Trophoblast cell (in vitro differentiated cells and primary cell): ENCODE results near the gene METAP2.

ENCODE experiments used
- DNase-seq, 2 donors: peaks; one replicate each; pipeline ENCODE4 v3.0.0-alpha.2; 2016
- H2AFZ ChIP-seq: 2 replicates; pipeline ENCODE4 v1.6.1; 2013; ENCODE audit warnings: low read length, moderate library complexity, mild to moderate bottlenecking; ENCODE audit not compliant: insufficient read depth, poor library complexity
- H2AK5ac ChIP-seq: 2 replicates; pipeline ENCODE4 v1.6.1; 2013; ENCODE audit warnings: mild to moderate bottlenecking, low read length
- H2BK120ac ChIP-seq: 2 replicates; pipeline ENCODE4 v1.6.1; 2013; ENCODE audit warnings: low read length, mild to moderate bottlenecking, moderate library complexity; ENCODE audit not compliant: insufficient read depth, poor library complexity
- H2BK12ac ChIP-seq: 2 replicates; pipeline ENCODE4 v1.6.1; 2013; ENCODE audit warnings: mild to moderate bottlenecking, low read length, moderate library complexity
- H2BK5ac ChIP-seq: 2 replicates; pipeline ENCODE4 v1.6.1; 2013; ENCODE audit warnings: low read length, low read depth, moderate library complexity, mild to moderate bottlenecking; ENCODE audit not compliant: poor library complexity
- H3K14ac ChIP-seq: 2 replicates; pipeline ENCODE4 v1.6.1; 2013; ENCODE audit warnings: mild to moderate bottlenecking, low read length
- H3K18ac ChIP-seq: 2 replicates; pipeline ENCODE4 v1.6.1; 2013; ENCODE audit warnings: mild to moderate bottlenecking, low read length
- H3K23ac ChIP-seq: 2 replicates; pipeline ENCODE4 v1.6.1; 2013; ENCODE audit warnings: low read length
- H3K27ac ChIP-seq: 2 replicates; pipeline ENCODE4 v1.5.1; 2013; ENCODE audit warnings: low read depth, mild to moderate bottlenecking, inconsistent platforms, low read length, moderate library complexity
- H3K27me3 ChIP-seq: 2 replicates; pipeline ENCODE4 v1.6.1; 2013; ENCODE audit warnings: inconsistent platforms, mild to moderate bottlenecking, low read length, moderate library complexity; ENCODE audit not compliant: insufficient read depth
- H3K36me3 ChIP-seq, 2 experiments: 1 replicate in 1 of 2; 2 replicates in 1 of 2; pipeline ENCODE4 v1.6.1; 2013; ENCODE audit warnings: low read length in 2 of 2, mild to moderate bottlenecking in 2 of 2, moderate library complexity in 1 of 2; ENCODE audit not compliant: insufficient read depth in 2 of 2, control insufficient read depth in 1 of 2
- H3K4ac ChIP-seq: 2 replicates; pipeline ENCODE4 v1.6.1; 2013; ENCODE audit warnings: low read depth, mild to moderate bottlenecking, low read length, moderate library complexity
- H3K4me1 ChIP-seq, 2 experiments: 1 replicate in 1 of 2; 2 replicates in 1 of 2; pipeline ENCODE4 v1.6.1; 2013; ENCODE audit warnings: low read length in 2 of 2, mild to moderate bottlenecking in 2 of 2, moderate library complexity in 1 of 2; ENCODE audit not compliant: insufficient read depth in 2 of 2, control insufficient read depth in 1 of 2
- H3K4me2 ChIP-seq: 2 replicates; pipeline ENCODE4 v1.6.1; 2013; ENCODE audit warnings: inconsistent platforms, mild to moderate bottlenecking, low read length, moderate library complexity
- H3K4me3 ChIP-seq: 2 replicates; pipeline ENCODE4 v1.5.1; 2013; ENCODE audit warnings: mild to moderate bottlenecking, low read depth, low read length, inconsistent platforms
- H3K79me1 ChIP-seq: one replicate; pipeline ENCODE4 v1.6.1; 2013; ENCODE audit warnings: low read length
- H3K79me2 ChIP-seq: 2 replicates; pipeline ENCODE4 v1.6.1; 2013; ENCODE audit warnings: low read length, mild to moderate bottlenecking; ENCODE audit not compliant: control insufficient read depth, insufficient read depth, poor library complexity
- H3K9ac ChIP-seq: 2 replicates; pipeline ENCODE4 v1.6.1; 2013; ENCODE audit warnings: mild to moderate bottlenecking, low read length
- H3K9me3 ChIP-seq: 2 replicates; pipeline ENCODE4 v1.6.1; 2013; ENCODE audit warnings: low read depth, mild to moderate bottlenecking, control low read depth, inconsistent platforms, low read length; ENCODE audit not compliant: insufficient read depth
- H4K12ac ChIP-seq: 2 replicates; pipeline ENCODE4 v1.6.1; 2013; ENCODE audit warnings: low read depth, mild to moderate bottlenecking, low read length, moderate library complexity
- H4K8ac ChIP-seq: 2 replicates; pipeline ENCODE4 v1.6.1; 2013; ENCODE audit warnings: low read depth, mild to moderate bottlenecking, low read length, moderate library complexity
- H4K91ac ChIP-seq: one replicate; pipeline ENCODE4 v1.6.1; 2013; ENCODE audit warnings: low read depth, mild to moderate bottlenecking, low read length, moderate library complexity
- WGBS: extraction: QIAGEN DNeasy Blood & Tissue Kit; methylation state at CpG from one replicate; pipeline ENCODE4 v1.1.7; 2013; ENCODE audit warnings: missing lambda C conversion rate; ENCODE audit not compliant: insufficient read length, insufficient coverage; ENCODE audit errors: extremely low coverage; 5-methylcytosine and 5-hydroxymethylcytosine counted together

METAP2 gene

GRCh38 chr12:95538006-95538405, 64.1 kb downstream of the METAP2 start:
- H2AK5ac ChIP-seq: no peak overlapping the region
- H3K14ac ChIP-seq: no peak overlapping the region
- H4K91ac ChIP-seq: no peak overlapping the region
- no peaks in the 10 kb centered on the region for H3K9me3 ChIP-seq
- no peak overlapping the region for H3K4me2 ChIP-seq
- no peak overlapping the region for H2BK5ac ChIP-seq
- H3K36me3 ChIP-seq: no peaks in the 10 kb centered on the region
- H3K4me3 ChIP-seq: no peak overlapping the region
- no peaks in the 10 kb centered on the region for H3K79me1 ChIP-seq
- no peak for DNase-seq
- H4K8ac ChIP-seq: no peak overlapping the region
- H2BK120ac ChIP-seq: no peak overlapping the region
- H3K27ac ChIP-seq: no peak overlapping the region
- no peak overlapping the region for H3K23ac ChIP-seq
- no peaks in the 10 kb centered on the region for H3K27me3 ChIP-seq
- H3K9ac ChIP-seq: no peak overlapping the region
- H3K4ac ChIP-seq: no peak overlapping the region
- no peak overlapping the region for H2AFZ ChIP-seq
- no CpG with 5 or more reads among the region's 4 CpGs for WGBS
- no peaks in the 10 kb centered on the region for H3K79me2 ChIP-seq
- no peak overlapping the region for H3K18ac ChIP-seq
- no peak overlapping the region for H2BK12ac ChIP-seq
- no peaks in the 10 kb centered on the region for H3K4me1 ChIP-seq
- no peak overlapping the region for H4K12ac ChIP-seq

GRCh38 chr12:95538656-95539055, 64.7 kb downstream of the METAP2 start:
- WGBS: no CpG with 5 or more reads among the region's 5 CpGs
- no peaks in the 10 kb centered on the region for H3K36me3 ChIP-seq
- no peak overlapping the region for H3K4ac ChIP-seq
- H3K18ac ChIP-seq: no peak overlapping the region
- no peak overlapping the region for H2AK5ac ChIP-seq
- H3K4me1 ChIP-seq: no peaks in the 10 kb centered on the region
- no peaks in the 10 kb centered on the region for H3K79me1 ChIP-seq
- no peak overlapping the region for H4K12ac ChIP-seq
- DNase-seq: no peak
- no peak overlapping the region for H2AFZ ChIP-seq
- H4K8ac ChIP-seq: no peak overlapping the region
- no peak overlapping the region for H3K4me2 ChIP-seq
- H3K23ac ChIP-seq: no peak overlapping the region
- no peak overlapping the region for H2BK120ac ChIP-seq
- no peak overlapping the region for H2BK12ac ChIP-seq
- no peak overlapping the region for H3K14ac ChIP-seq
- H4K91ac ChIP-seq: no peak overlapping the region
- H3K9ac ChIP-seq: no peak overlapping the region
- H3K4me3 ChIP-seq: no peak overlapping the region
- H3K9me3 ChIP-seq: no peaks in the 10 kb centered on the region
- no peaks in the 10 kb centered on the region for H3K79me2 ChIP-seq
- no peak overlapping the region for H3K27ac ChIP-seq
- H2BK5ac ChIP-seq: no peak overlapping the region
- no peaks in the 10 kb centered on the region for H3K27me3 ChIP-seq

GRCh38 chr12:95541436-95541835, 67.5 kb downstream of the METAP2 start:
- Histone ChIP-seq H3K27me3 (peaks cover 1% of the 10 kb centered on the region), H4K8ac (no peak overlapping the region), H3K4ac (no peak overlapping the region), H3K27ac (no peak overlapping the region), H2AFZ (no peak overlapping the region), H3K79me1 (no peaks in the 10 kb centered on the region), H2BK120ac (no peak overlapping the region), H3K9ac (no peak overlapping the region), H4K91ac (no peak overlapping the region), H3K14ac (no peak overlapping the region), H2AK5ac (no peak overlapping the region), H2BK5ac (no peak overlapping the region), H3K18ac (no peak overlapping the region), H3K4me1 (no peaks in the 10 kb centered on the region), H3K4me3 (no peak overlapping the region), H3K79me2 (no peaks in the 10 kb centered on the region), H3K36me3 (no peaks in the 10 kb centered on the region), H3K4me2 (no peak overlapping the region), H3K23ac (no peak overlapping the region), H2BK12ac (no peak overlapping the region), H3K9me3 (no peaks in the 10 kb centered on the region), H4K12ac (no peak overlapping the region)
- no CpG with 5 or more reads among the region's 7 CpGs for WGBS
- no peak for DNase-seq

- no peaks in the 10 kb centered on the region for H3K9me3 ChIP-seq
- H3K4me2 ChIP-seq: no peak overlapping the region
- WGBS: no CpG with 5 or more reads among the region's 7 CpGs
- H2BK120ac ChIP-seq: no peak overlapping the region
- no peak overlapping the region for H2AK5ac ChIP-seq
- no peak overlapping the region for H2AFZ ChIP-seq
- H4K12ac ChIP-seq: no peak overlapping the region
- H3K4me1 ChIP-seq: peaks cover 4% of the 10 kb centered on the region in 2 experiments
- H3K4ac ChIP-seq: no peak overlapping the region
- no peak for DNase-seq
- no peak overlapping the region for H2BK5ac ChIP-seq
- no peak overlapping the region for H3K23ac ChIP-seq
- H3K27me3 ChIP-seq: peaks cover 14% of the 10 kb centered on the region
- H3K79me1 ChIP-seq: no peaks in the 10 kb centered on the region
- H3K79me2 ChIP-seq: no peaks in the 10 kb centered on the region
- no peak overlapping the region for H3K9ac ChIP-seq
- no peak overlapping the region for H3K14ac ChIP-seq
- no peak overlapping the region for H4K91ac ChIP-seq
- H3K27ac ChIP-seq: no peak overlapping the region
- no peak overlapping the region for H2BK12ac ChIP-seq
- no peak overlapping the region for H4K8ac ChIP-seq
- no peaks in the 10 kb centered on the region for H3K36me3 ChIP-seq
- H3K4me3 ChIP-seq: no peak overlapping the region
- H3K18ac ChIP-seq: no peak overlapping the region
Observed at GRCh38 chr12:95543305-95543704, 69.4 kb downstream of the METAP2 start.
